ENCODE measurements around the gene CPTP.

The CPTP gene

GRCh38 chr1:1331068-1331965 lies 6.7 kb downstream of the CPTP start, which contains the start of gene TAS1R3:
TSS of gene TAS1R3 (plus strand) at chr1:1331280. CDS start at chr1:1331346, 66 bp downstream.
- intact Hi-C loops (cut with DNase I) = no loop called here
- DNase-seq = no peak

- intact Hi-C loops (cut with DNase I) = no loop called here
- DNase-seq = no peak
Measured at GRCh38 chr1:1332031-1332755, 7.6 kb downstream of the CPTP start.

GRCh38 chr1:1332774-1333480 lies 8.3 kb downstream of the CPTP start:
- peak in 5 of 10 donors; percentile 51 to 92 (median 86) for DNase-seq
- intact Hi-C loops (cut with DNase I) = no loop called here

DNA sequence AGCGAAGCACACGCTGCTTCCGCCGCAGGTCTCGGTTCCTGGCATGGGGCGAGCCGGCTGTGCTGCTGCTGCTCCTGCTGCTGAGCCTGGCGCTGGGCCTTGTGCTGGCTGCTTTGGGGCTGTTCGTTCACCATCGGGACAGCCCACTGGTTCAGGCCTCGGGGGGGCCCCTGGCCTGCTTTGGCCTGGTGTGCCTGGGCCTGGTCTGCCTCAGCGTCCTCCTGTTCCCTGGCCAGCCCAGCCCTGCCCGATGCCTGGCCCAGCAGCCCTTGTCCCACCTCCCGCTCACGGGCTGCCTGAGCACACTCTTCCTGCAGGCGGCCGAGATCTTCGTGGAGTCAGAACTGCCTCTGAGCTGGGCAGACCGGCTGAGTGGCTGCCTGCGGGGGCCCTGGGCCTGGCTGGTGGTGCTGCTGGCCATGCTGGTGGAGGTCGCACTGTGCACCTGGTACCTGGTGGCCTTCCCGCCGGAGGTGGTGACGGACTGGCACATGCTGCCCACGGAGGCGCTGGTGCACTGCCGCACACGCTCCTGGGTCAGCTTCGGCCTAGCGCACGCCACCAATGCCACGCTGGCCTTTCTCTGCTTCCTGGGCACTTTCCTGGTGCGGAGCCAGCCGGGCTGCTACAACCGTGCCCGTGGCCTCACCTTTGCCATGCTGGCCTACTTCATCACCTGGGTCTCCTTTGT lies 9.1 kb downstream of the CPTP start:
- DNase-seq = no peak

GRCh38 chr1:1334835-1335234 lies 10.2 kb downstream of the CPTP start:
- intact Hi-C loops (cut with DNase I) = no loop called here
- no peak for DNase-seq

More for the DNA sequence above, 9.1 kb downstream of the CPTP start:
- intact Hi-C loops (cut with DNase I) = no loop called here

DNA sequence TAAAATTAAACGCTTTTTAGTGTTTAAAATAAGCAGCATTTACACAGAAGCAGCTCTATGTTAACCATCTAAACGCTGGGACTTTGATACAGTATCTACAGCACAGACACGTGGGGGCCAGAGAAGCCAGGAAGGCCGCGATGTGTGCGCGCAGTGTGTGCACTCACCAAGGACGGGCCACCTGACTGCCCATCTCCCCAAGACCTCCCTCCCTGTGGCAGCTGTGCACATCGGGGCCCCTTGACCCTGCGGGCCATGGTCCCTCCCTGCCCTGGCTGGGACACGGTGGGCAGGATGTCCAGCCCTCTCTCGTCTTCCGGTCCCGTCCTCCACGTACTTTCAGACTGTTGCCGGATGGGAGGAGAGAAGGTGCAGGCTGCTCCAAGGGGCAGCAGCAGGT lies 10.7 kb downstream of the CPTP start:
- intact Hi-C loops (cut with DNase I) = no loop called here
- DNase-seq = no peak

GRCh38 chr1:1335792-1336248 lies 11.2 kb downstream of the CPTP start:
- no peak for DNase-seq
- intact Hi-C loops (cut with DNase I) = no loop called here

GRCh38 chr1:1336446-1336845 lies 11.8 kb downstream of the CPTP start:
- intact Hi-C loops (cut with DNase I) = no loop called here
- no peak for DNase-seq

GRCh38 chr1:1336931-1337792 lies 12.6 kb downstream of the CPTP start:
- intact Hi-C loops (cut with DNase I) = no loop called here
- DNase-seq = no peak

DNA sequence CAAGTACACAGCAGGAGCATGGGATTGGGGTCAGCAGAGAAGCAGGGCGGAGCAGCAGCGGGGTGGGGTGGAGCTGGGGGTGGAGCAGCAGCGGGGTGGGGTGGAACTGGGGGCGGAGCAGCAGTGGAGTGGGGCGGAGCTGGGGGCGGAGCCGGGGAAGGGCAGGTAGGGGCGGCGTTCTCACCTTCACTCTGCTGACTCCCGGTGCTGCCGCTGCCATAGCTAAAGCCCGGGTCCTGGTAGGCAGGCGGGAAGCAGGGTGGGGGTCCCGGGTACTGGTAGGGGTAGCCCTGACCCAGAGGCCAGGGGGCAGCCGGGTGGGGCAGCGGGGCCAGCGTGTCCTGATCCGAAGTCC lies 13.2 kb downstream of the CPTP start:
- DNase-seq = no peak
- intact Hi-C loops (cut with DNase I) = no loop called here

DNA sequence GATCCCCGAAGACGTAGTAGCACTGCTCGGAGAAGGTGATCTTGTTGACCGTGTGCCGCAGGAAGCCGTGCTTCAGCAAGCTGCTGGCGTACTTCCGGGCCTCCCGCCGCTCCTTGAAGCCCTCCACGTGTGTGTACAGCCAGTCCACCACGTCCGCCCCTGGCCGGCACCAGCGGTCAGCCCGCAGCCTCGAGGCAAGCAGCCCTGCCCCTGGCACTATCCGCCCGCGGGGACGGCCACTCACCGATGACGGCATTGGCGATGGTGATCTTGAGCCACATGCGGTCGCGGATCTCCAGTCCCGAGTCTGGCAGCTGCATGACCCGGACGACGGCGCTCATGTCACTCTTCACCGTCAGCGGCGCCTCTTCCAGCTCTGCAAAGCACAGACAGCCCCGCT lies 13.7 kb downstream of the CPTP start:
- DNase-seq = no peak
- intact Hi-C loops (cut with DNase I) = no loop called here

DNA sequence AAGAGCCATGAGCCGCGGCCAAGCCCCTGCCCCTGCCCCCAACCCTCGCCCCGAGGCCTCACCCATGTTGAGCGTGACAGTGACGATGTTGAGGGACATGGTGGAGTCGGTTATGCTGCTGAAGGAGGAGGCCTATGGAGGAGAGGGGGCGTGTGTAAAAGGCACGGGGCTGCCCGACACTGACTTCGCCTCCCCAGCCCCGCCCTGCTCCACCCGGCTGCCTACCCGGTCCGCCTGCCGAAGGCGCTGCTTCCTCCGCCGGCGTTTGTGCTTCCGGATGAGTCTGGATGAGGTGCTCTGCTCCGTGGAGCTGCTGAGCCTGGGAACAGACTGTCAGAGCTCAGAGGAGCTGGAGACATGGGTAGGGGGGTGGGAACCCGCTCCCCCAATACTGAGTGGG lies 15.6 kb downstream of the CPTP start:
- no peak for DNase-seq
- intact Hi-C loops (cut with DNase I) = no loop called here

DNA sequence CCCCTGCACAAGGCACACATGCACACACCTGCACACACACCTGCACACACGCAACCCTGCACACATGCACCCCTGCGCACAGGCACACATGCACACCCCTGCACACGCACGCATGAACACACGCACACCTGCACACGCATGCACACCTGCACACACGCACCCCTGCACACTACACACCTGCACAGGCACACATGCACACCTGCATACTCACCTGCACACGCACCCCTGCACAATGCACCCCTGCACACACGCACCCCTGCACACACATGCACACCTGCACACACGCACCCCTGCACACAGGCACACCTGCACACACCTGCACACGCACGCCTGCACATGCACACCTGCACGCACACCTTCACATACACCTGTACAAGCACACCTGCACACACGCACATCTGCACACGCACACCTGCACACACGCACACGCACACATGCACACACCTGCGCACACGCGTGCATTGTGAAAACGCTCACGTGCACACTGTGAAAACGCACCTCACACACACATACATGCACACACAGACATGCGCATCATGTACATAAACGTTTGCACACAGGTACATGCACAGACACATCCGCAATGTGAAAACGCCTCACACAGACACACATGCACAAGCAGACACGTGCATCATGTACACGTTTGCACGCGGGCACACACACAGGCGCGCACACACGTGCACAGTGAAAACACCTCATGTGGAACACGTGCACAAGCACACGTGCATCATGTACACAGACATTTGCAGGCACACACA lies 16.4 kb downstream of the CPTP start:
- intact Hi-C loops (cut with DNase I) = no loop called here
- DNase-seq = no peak

- intact Hi-C loops (cut with DNase I) = no loop called here
- no peak for DNase-seq
Measured at GRCh38 chr1:1341549-1342021, 17.0 kb downstream of the CPTP start.

DNA sequence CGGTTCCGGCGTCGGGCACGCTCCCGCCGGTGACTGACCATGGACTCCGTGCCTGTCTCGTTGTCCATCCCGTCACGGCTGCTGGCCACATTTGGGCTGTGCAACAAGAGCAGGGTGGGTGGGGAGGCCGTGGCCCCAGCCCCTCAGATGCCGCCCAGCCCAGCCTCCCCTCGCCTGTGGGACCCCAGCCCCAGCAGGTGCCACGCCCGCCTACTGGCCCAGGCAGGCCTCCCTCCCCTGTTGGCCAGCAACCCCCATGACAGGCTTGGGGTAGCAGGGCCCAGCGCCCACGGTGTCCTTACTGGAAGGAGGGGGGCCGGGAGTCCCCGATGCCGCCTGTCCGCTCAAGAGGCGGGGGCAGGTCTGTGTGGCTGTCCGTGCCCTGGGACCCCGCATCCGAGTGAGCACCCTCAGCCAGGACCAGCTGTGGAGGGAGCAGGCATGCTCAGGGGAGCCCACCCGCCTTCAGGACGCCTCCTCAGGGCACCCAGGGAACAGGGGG lies 17.5 kb downstream of the CPTP start:
- intact Hi-C loops (cut with DNase I) = no loop called here
- no peak for DNase-seq

DNA sequence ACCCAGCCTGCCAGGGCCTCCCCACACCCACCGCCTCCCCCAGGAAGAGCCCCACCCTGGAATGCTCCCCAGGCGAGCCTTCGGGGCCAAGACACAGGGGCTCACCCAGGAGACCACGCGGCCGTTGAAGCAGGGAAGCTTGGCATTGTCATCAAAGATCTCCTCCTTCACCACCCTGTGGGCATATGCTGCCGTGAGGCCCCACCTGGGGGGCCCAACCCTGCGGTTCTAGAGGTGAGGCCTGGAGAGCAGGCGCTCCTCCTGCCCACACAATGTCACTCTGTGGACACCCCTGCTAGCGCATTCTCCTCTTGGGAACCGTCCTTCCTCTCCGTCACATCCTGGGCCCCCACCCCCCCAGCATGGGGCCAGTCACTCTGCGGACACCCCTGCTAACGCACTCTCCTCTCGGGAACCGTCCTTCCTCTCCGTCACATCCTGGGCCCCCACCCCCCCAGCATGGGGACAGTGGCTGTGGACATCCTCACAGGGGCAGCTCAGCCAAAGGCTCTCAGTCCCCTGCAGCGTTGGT lies 18.0 kb downstream of the CPTP start:
- intact Hi-C loops (cut with DNase I) = no loop called here
- DNase-seq = no peak

DNA sequence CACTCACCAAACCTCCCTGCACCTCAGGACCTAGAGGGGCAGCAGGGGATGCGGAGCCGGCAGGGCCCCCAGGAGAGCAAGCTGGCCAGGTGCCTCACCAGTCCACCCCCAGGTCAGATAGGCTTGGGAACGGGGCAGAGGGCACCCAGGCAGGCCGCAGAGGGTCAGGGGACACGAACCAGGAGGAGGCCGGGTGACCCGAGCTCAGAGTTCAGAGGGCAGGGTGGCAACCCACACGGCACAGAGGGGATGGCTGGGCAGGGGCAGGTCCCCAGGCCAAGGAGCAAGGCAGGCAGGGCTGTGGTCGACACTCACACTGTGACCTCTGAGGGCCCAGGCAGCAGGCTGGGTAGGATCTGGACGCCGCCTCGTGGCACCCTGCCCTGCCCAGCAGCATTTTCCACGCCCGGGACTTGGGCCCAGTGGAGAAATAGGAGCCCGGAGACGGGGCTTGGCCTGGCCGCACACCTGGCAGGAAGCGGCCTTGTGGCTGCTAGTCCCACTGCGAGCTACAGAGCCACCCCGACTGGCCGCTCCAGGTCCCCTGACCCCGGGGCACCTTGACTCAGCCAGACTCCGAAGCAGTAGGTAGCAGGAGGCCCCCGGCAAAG lies 19.3 kb downstream of the CPTP start:
- intact Hi-C loops (cut with DNase I) = no loop called here
- DNase-seq = no peak
